GM18867 (cell line): ENCODE results near the gene TATDN2.

Source experiments
- ATAC-seq: cut with Tn5 transposase; IDR thresholded peaks from one replicate; pipeline ENCODE4 v1.9.1; 2021; ENCODE audit warnings: mild to moderate bottlenecking, moderate library complexity; ENCODE audit not compliant: unreplicated experiment

TATDN2 gene, protein sequence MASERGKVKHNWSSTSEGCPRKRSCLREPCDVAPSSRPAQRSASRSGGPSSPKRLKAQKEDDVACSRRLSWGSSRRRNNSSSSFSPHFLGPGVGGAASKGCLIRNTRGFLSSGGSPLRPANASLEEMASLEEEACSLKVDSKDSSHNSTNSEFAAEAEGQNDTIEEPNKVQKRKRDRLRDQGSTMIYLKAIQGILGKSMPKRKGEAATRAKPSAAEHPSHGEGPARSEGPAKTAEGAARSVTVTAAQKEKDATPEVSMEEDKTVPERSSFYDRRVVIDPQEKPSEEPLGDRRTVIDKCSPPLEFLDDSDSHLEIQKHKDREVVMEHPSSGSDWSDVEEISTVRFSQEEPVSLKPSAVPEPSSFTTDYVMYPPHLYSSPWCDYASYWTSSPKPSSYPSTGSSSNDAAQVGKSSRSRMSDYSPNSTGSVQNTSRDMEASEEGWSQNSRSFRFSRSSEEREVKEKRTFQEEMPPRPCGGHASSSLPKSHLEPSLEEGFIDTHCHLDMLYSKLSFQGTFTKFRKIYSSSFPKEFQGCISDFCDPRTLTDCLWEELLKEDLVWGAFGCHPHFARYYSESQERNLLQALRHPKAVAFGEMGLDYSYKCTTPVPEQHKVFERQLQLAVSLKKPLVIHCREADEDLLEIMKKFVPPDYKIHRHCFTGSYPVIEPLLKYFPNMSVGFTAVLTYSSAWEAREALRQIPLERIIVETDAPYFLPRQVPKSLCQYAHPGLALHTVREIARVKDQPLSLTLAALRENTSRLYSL

DNA sequence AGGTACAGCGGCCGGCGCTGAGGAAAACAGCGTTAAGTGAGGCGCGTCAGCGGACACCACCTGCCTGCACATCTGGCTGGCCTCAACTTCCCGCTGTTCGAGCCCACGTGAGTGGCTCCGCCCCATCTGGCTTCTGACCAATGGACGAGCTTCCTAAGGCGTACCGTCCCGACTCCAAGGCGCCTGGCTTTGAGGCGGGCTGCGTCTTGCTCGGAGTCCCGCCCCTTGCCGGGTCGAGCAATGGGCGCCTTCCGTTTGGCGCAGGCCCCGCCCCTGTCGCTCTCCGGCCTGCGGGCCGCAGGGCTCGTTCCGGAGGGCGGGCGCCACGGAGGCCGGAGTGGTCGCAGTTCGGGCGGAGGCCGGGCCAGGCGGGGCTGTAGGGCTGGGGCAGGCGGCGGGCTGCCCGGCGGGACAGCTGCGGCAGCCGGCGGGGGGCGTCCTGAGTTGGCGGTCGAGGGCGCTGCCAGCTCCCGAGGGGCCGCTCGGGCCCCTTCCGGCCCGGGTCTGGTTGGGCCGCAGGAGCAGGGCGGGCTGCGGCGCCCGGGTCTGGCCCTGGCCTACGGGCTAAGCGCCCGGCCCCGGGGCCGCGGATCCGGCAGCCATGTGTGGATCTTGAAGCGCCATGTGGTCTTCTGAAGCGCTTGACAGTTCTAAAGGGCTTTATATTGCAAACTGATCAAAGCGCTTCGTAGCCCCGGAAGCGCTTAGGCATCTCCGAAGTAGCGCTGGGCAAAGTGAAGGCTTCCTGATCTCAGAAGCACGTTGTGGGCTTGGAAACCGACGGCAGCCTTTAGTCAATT lies at the start of gene TATDN2:
Gene TATDN2 (plus strand): TSS at position 276 of the 800 bp plus-strand sequence. CDS start 742 bp downstream, outside the sequence.
- ATAC-seq, result peak; percentile 95

DNA sequence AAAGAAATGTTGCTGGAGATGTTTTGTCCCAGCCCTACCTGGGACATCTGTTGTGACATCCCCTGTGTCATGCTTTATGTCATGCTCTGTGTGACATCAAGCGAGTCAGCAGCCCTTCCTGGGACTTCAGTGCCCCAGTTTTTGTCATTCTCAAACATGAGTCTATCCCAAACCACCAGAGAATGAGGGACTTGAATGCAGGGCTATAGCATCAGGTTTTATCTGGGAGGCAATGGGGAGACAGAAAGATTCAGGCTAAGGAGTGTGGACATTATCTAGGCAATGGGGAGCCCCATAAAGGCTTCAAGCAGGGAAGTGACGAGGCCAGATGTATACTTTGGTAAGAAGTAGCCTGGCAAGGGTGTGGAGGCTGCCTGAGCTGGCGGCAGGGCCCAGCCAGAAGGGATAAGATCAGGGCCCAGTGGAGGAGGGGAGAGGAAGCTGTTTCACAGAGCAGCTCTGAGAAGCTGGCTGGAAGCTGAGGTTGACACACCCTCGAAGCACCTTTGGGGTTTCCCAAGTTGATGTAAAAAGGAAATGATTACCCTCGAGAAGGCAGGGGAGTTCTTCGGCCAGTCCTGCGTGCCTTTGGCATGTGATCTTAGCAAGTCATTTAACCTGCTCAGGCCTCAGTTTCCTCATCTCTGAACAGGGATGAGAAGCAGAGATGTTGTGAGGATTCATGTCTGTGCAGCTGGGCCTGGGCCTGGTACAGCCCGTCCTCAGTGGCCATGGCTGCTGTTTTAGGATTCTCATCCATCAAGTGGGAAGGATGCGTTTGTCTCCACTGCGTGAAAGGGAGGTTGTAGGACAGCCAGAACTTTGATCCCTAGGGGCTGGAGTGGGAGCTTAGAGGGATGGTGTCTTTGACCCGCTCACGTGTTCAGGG lies 49.3 kb upstream of the TATDN2 start:
- ATAC-seq, result peak; percentile 69

DNA sequence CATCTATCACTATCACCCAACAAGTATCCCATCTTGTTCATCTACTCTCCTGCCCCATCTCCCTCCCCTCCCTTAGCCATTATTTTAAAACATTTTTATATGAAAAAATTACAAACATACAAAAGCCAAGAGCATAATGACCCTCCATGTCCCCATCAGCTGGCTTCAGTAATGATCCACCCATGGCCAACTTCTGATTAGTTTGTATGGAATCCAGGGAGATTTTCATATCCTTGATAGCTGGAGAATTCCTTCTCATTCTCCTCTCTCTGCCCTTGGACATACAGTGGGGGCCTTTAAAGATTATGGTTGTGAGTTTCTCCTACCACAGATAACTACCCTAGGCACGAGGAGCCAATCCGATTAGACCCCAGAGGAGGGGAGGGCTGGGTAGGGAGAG lies 43.3 kb upstream of the TATDN2 start:
- ATAC-seq, result no peak

DNA sequence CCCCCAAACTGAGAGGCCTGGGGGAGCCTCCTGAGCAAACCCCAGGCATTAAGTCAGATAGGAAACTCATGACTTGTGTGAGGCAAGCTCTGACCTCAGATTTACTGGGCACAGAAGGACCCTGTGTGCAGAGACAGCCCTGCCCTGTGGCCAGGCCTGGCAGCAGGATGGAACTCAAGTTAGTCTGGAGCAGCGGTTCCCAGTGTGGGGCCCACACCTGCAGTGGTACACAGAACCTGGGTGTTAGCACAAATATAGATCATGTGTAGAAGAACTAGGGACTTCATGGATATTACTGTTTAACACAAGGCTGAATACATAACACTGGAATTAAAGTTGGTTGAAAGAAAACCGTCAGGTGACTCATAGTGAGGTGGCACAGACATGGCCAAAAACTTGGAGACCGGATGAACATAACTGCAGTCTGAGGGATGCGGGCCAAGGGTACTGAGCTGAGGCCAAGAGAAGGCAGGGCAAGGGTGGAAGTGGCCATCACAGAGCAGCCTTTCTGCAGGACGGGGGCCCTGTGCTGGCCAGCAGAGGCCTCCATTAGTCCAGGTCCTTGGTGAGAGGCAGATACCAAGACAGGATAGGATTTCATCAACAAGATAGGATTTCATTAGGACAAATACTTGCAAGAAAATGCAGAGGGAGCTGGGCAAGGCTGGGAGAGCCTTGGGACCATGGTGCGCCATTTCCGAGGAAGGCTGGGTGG lies 42.7 kb upstream of the TATDN2 start:
- ATAC-seq, result no peak

DNA sequence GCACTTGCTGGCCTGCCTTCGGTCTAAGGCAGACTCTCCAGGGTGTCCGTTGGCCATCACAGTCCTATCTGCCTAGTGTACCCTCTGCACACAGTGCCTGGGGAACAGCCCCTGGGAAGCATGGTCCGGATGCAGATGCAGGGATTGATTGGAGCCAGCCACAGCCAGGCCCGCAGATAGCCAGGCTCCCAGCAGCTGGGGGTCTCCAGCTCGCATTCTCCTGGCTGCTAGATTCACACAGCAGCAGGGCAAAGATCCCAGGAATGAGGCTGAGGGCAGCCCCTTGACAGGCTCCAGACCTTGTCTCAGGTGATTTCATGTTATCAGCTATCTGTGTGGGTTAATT lies 42.1 kb upstream of the TATDN2 start:
- ATAC-seq, result no peak

DNA sequence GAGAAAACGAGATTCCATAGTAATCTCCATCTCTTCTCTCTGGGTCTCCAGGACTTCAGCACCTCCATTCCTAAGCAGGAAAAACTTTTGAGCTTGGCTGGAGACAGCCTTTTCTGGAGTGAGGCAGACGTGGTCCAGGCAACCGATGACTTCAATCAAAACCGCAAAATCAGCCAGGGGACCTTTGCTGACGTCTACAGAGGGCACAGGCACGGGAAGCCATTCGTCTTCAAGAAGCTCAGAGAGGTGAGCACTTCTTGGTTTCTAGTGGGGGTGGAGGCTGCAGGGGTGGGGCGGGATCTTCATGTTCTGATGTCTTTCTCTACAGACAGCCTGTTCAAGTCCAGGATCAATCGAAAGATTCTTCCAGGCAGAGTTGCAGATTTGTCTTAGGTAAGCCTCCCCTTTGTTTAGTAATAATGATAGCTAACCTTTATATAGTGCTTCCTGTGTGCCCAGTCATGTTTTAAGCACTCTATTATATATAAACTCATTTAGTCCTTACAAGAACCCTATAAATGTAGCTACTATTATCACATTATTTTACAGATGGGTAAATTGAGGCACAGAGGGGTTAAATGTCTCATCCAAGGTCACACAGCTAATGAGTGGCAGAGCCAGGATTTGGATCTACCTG lies 35.0 kb upstream of the TATDN2 start:
- ATAC-seq, result no peak

DNA sequence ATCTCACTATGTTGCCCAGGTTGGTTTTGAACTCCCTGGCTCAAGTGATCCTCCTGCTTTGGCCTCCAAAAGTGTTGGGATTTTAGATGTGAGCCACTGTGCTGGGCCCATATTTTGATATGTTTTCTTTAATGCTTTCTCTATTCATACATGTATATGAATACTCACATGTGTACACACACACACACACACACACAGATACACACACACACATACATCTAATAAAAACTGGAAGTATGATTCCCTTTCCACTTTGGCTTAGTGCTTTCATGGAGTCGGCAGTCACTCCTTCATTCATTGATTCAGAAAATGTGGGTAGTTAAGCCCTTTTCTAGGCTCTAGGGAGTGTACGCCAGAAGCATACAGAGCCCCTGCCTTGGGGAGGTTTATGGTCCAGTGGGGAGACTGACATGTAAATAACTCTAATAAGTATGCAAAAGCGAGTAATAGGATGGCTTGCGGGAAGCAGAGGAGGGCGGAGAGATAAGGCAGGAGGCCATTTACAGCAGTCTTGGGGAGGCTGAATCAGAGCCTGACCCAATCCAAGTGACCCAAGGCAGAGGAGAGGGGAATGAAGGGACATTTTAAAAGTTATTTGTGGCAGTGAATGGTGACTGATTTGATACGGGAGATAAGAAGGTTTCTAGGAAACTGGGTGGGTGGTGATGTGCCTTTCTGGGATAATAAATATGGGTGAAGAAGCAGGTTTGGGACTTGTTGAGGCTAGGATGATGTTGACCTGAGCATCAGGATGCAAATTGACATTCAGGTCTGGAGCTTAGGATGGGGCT lies 32.5 kb upstream of the TATDN2 start:
- ATAC-seq, result no peak

DNA sequence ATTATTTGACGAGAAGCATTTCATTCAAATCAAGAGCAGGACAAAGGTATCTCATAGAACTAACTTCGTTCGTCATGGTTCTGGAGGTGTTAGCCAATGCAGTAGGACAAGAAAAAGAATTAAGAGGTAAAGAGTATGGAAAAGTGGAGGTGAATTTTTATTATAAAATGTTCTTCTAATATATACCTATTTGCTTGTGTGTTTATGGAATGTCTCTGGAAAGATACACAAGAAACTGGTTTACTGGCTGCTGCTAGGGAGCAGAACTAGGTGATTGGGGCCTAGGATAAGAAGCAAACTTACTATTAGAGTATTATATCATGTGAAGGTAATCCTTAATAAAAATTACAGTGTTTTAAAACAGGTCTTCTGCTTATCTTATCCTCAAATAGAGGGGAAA lies 30.9 kb upstream of the TATDN2 start:
- ATAC-seq, result no peak

DNA sequence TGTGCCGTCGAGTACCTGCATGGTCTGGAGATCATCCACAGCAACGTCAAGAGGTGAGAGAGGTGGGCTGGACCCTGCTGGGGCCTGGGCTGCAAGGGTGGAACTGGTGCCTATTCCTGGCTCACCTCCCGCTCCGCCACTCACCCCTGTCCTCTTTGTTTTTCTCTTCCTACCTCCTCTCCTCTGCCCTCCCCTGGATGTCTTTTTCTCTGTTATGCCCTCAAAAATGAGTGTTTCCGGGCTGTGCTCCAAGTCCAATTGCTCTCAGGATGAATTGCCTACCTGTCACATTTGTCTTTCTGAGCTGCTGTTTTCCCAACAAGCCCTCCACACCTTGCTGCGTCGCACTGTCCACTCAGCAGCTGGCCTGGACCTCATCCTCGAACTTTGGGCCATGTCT lies 28.5 kb upstream of the TATDN2 start:
- ATAC-seq, result no peak

DNA sequence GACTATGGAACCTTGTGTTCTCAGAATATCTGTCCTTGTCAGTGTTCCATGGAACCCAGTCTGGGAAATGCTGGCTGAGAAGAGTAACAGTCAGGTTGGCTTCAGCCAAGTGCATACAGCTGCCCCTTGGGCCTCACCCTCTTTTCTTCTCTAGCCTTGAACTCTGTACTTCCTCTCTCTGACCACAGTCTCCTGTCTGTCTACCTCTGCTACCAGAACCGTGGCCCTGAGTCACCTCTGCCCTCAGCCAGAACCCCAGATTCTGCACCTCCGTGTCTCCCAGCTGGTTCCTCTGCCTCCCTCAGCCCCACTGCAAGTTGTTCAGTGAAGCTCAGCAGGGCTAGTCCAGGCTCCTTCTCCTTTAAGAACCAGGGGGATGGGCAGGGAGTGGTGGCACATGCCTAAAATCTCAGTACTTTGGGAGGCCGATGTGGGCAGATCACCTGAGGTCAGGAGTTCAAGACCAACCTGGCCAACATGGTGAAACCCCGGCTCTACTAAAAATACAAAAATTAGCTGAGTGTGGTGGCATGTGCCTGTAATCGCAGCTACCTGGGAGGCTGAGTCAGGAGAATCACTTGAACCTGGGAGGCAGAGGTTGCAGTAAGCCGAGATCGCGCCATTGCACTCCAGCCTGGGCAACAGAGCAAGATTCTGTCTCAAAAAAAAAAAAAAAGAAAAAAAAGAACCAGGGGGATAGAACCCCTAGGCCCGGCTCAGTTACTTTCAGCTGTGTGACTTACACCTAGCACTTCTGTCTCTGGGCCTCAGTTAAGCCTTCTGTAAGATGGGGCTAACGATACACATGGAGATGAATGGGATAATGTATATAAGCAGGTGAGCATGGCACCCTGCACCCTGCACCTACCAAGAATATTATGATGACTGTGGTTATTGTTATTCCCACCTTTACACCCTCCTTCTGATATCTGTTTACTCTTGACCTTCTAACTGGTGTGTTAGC lies 24.3 kb upstream of the TATDN2 start:
- peak; percentile 71 for ATAC-seq

DNA sequence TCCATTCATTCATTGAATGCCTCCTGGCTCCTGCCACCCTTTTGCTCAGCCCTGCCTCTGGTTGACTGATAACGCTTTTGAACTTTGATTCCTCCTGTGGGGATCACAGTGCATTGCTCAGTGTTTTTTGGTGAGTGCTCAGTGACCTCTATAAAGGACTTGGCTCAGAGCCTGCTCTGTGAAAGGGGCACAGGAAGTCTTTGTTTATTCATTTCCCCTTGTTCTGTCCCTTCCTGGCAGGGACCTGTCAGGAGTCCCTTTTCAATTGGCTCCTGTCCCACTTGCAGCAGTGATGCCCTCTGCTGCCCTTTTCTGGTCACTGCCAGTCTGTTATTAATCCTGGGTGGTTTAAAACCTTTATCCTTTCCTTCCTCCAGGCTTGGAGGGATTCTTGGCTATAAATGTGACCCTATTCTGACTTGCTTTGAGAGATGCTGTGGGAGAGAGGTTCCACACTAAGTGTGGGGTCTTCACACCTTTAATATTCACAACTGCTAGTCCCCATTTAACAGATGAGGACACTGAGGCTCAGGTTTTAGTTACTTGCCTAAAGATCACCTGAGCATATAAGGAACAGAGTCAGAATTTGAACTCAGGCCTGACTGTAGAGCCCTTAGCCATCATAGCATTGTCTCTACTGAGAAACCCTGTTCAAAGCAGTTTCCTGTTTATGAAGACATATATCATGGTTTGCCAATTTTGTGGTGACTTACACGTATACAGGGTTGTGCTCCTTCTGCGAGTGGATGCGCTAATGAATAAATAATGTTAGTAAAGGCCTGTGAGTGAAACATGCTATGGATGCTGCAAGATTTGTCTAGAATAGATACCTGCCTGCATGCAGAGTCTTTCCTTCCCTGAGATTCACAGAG lies 23.2 kb upstream of the TATDN2 start:
- ATAC-seq, result peak; percentile 45

DNA sequence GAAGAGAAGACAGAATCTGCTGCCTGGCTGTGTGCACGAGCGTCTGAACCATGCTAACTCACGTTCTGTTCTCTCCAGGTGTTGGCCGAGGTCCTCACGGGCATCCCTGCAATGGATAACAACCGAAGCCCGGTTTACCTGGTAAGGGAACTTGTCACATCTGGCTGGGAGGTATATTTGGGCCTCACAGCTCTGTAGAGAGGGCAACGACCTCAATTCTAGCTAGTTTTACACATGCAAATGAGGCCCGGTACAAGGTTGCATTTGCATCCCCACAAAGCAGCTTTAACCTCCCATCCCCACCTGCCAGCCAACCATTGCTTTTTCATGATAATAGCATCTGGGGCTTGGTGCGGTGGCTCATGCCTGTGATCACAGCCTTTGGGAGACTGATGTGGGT lies 22.0 kb upstream of the TATDN2 start:
- ATAC-seq, result no peak

DNA sequence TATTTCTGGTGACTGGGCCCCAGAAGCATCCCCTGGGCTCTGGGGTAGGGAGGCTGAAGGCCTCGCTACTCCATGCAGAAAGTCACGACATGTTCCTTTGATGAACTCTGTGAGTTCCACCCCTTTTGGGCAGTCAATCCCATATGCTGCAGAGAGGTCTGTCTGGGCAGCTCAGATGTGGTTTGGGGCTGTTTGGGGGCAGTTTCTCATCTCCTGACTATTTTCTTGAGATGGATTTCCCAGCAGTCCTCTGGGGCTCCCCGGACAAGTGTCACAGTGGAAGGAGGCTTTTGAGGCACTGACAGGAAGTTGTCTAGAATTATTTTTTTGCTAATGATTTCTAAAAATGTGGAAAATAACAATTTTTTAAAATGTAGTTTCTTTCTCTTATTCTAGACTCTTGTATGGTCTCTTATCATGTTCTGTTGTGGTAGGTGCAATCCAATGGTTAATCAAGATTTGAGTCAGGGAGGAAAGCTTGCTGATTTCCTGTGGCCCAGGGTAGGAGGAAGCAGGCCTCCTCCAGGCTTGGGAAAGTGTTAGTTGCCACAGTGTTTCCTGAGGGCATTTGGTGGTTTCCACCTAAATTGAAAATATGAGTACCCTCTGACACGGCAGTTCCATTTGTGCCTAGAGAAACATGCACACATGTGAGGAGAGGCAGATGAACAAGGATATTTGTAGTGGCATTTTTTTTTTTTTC lies 19.9 kb upstream of the TATDN2 start:
- no peak for ATAC-seq

DNA sequence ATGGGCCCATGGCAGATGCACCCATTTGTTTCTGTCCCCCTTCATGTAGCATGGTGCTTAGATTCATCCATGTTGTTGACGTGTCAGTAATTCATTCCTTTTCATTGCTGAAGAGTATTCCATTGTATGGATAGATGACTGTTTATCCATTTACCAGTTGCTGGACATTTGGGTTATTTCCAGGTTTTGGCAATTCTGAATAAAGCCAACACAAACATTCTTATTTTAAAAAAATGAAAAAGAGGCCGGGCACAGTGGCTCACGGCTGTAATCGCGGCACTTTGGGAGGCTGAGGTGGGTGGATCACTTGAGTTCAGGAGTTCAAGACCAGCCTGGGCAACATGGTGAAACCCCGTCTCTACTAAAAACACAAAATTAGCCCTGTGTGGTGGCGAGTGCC lies 18.7 kb upstream of the TATDN2 start:
- ATAC-seq, result no peak

DNA sequence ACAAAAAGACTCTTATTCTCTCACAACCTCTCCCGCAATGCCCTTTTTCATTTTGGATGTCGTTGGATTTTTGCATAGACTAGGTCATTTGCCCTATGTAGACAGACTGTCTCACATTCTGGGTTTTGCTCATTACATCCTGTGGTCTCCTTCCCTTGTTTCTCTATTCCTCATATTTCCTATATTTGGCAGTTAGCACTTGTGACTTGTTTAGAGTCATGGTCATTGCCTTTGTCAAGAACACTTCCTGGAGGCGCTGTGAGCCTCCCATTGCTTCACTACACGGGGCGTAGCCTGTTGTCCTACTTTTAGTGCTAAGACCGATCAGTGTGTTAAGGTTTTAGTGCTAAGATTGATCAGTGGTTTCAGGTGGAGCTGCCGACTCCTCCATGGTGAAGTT lies 16.1 kb upstream of the TATDN2 start:
- peak; percentile 62 for ATAC-seq

DNA sequence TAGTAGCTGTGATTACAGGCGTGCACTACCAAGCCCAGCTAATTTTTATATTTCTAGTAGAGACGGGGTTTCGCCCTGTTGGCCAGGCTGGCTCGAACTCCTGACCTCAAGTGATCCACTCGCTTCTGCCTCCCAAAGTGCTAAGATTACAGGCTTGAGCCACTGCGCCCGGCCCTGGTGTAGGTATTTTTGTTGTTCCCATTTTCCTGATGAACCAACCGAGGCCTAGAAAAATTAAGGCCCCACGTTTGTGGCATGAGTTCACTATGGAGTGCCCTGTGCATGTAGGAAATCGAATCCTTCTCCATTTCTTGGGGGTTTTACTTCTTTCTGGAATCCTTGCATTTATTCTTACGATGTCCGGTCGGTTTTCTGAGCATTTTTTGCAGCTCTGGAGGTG lies 14.3 kb upstream of the TATDN2 start:
- ATAC-seq, result no peak
